ENCODE measurements around the gene RERE.

DNA sequence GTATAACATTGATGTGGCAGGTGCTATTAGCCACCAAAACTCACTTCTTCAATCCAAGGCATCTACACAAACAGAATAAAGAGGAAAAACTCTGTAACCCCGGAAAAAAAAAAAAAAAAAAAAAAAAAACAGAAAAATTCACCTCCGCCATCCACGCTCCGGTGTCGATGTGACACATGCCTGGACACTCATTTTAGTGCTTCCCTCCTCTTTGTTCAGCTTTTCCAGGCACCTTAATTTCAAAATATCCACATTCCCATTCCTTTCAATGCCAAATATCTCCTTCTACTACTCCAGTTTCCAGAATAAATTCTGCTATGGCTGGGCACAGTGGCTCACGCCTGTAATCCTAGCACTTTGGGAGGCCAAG, 5.8 kb upstream of the RERE start:
- TF ChIP-seq, protein P1, sequence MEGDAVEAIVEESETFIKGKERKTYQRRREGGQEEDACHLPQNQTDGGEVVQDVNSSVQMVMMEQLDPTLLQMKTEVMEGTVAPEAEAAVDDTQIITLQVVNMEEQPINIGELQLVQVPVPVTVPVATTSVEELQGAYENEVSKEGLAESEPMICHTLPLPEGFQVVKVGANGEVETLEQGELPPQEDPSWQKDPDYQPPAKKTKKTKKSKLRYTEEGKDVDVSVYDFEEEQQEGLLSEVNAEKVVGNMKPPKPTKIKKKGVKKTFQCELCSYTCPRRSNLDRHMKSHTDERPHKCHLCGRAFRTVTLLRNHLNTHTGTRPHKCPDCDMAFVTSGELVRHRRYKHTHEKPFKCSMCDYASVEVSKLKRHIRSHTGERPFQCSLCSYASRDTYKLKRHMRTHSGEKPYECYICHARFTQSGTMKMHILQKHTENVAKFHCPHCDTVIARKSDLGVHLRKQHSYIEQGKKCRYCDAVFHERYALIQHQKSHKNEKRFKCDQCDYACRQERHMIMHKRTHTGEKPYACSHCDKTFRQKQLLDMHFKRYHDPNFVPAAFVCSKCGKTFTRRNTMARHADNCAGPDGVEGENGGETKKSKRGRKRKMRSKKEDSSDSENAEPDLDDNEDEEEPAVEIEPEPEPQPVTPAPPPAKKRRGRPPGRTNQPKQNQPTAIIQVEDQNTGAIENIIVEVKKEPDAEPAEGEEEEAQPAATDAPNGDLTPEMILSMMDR (IDR thresholded peaks at IDR 0.05; ENCODE audit: insufficient read depth, low read length, poor library complexity, severe bottlenecking), result no peak
- no peak for TF ChIP-seq EZH2phosphoT487 (conservative IDR thresholded peaks at IDR 0.05; ENCODE audit: low read length)

Data from SU-DHL-6 (cell line).